ENCODE data around the gene P2RX7. TPM values are rescaled to one million over a fixed set of nuclear protein-coding genes. Genes with fewer than 3 reads are reported as not detected.

P2RX7 gene
- total RNA-seq, 2 donors from 2014 or later, result 0.62 to 1.7 TPM

GRCh38 chr12:121217761-121218160 is 85.1 kb downstream of the P2RX7 start:
- Histone ChIP-seq H3K4me1 (peaks cover 14% of the 10 kb centered on the region), H3K9me3 (no peaks in the 10 kb centered on the region), H3K27me3 (no peaks in the 10 kb centered on the region), H3K36me3 (no peaks in the 10 kb centered on the region), H3K9ac (ENCODE audit: low read depth in 2 of 2, low read length in 2 of 2) (no peak overlapping the region), H3K4me3 (no peak overlapping the region), H3K27ac (peak overlapping the region; percentile 94)
- no peak for TF ChIP-seq CTCF (IDR thresholded peaks at IDR 0.05)
- peak; percentile 73 for DNase-seq
- intact Hi-C loops (cut with DNase I), result no loop called here

GRCh38 chr12:121218588-121219352 is 86.1 kb downstream of the P2RX7 start:
- peak; percentile 59 for DNase-seq
- Histone ChIP-seq H3K4me3 (no peak overlapping the region), H3K4me1 (peaks cover 18% of the 10 kb centered on the region), H3K27me3 (no peaks in the 10 kb centered on the region), H3K36me3 (no peaks in the 10 kb centered on the region), H3K27ac (peak overlapping the region; percentile 94), H3K9me3 (no peaks in the 10 kb centered on the region), H3K9ac (ENCODE audit: low read depth in 2 of 2, low read length in 2 of 2) (peak overlapping the region in 1 of 2 donors; percentile 51)
- TF ChIP-seq CTCF (IDR thresholded peaks at IDR 0.05), result no peak
- intact Hi-C loops (cut with DNase I), result no loop called here

GRCh38 chr12:121219353-121219986 is 86.8 kb downstream of the P2RX7 start:
- no peaks in the 10 kb centered on the region for H3K27me3 ChIP-seq
- no peak for DNase-seq
- no peak overlapping the region for H3K9ac ChIP-seq (ENCODE audit: low read depth in 2 of 2, low read length in 2 of 2)
- peaks cover 17% of the 10 kb centered on the region for H3K4me1 ChIP-seq
- intact Hi-C loops (cut with DNase I), result no loop called here
- TF ChIP-seq CTCF (IDR thresholded peaks at IDR 0.05), result no peak
- no peak overlapping the region for H3K4me3 ChIP-seq
- H3K36me3 ChIP-seq, result no peaks in the 10 kb centered on the region
- H3K9me3 ChIP-seq, result no peaks in the 10 kb centered on the region
- peak overlapping the region; percentile 94 for H3K27ac ChIP-seq

- no peak overlapping the region for H3K9ac ChIP-seq (ENCODE audit: low read depth in 2 of 2, low read length in 2 of 2)
- peaks cover 17% of the 10 kb centered on the region for H3K4me1 ChIP-seq
- no peak for DNase-seq
- no peaks in the 10 kb centered on the region for H3K9me3 ChIP-seq
- H3K27me3 ChIP-seq, result no peaks in the 10 kb centered on the region
- peak overlapping the region; percentile 67 for H3K27ac ChIP-seq
- no peaks in the 10 kb centered on the region for H3K36me3 ChIP-seq
- H3K4me3 ChIP-seq, result no peak overlapping the region
- intact Hi-C loops (cut with DNase I), result no loop called here
- TF ChIP-seq CTCF (IDR thresholded peaks at IDR 0.05), result no peak
Observed at GRCh38 chr12:121222847-121223246, 90.2 kb downstream of the P2RX7 start.

- Histone ChIP-seq H3K27ac (peak overlapping the region; percentile 67), H3K4me3 (no peak overlapping the region), H3K4me1 (peaks cover 12% of the 10 kb centered on the region), H3K9ac (ENCODE audit: low read depth in 2 of 2, low read length in 2 of 2) (peak overlapping the region in 1 of 2 donors; percentile 71), H3K9me3 (no peaks in the 10 kb centered on the region), H3K36me3 (no peaks in the 10 kb centered on the region), H3K27me3 (no peaks in the 10 kb centered on the region)
- peak; percentile 44 for TF ChIP-seq CTCF (IDR thresholded peaks at IDR 0.05)
- DNase-seq, result peak; percentile 71
- intact Hi-C loops (cut with DNase I), result no loop called here
Observed at GRCh38 chr12:121223292-121224285, 90.9 kb downstream of the P2RX7 start.

All from colonic mucosa (tissue), 4 donors.